Measurements from ENCODE around the gene RTN1.

Gene RTN1

GRCh38 chr14:59601056-59601455, 269.5 kb downstream of the RTN1 start:
- no peak for DNase-seq

GRCh38 chr14:59600211-59600945, 270.2 kb downstream of the RTN1 start:
- no peak for DNase-seq

- DNase-seq, result no peak
Measured at GRCh38 chr14:59595071-59595470, 275.5 kb downstream of the RTN1 start.

- DNase-seq, result no peak
Measured at GRCh38 chr14:59591641-59592370, 278.8 kb downstream of the RTN1 start.

- DNase-seq, result no peak
Measured at GRCh38 chr14:59588101-59588500, 282.5 kb downstream of the RTN1 start.

GRCh38 chr14:59585891-59586554, 284.6 kb downstream of the RTN1 start:
- DNase-seq, result no peak

GRCh38 chr14:59583755-59584154, 286.8 kb downstream of the RTN1 start:
- DNase-seq, result no peak

GRCh38 chr14:59582845-59583509, 287.6 kb downstream of the RTN1 start:
- DNase-seq, result no peak

- DNase-seq, result no peak
Measured at GRCh38 chr14:59582161-59582560, 288.4 kb downstream of the RTN1 start.

- DNase-seq, result no peak
Measured at GRCh38 chr14:59580911-59581310, 289.7 kb downstream of the RTN1 start.

- DNase-seq, result peak; percentile 95
Measured at GRCh38 chr14:59576332-59577294, 294.0 kb downstream of the RTN1 start, which contains the start of gene CCDC175. TSS of gene CCDC175 (minus strand) at chr14:59576812. CDS start at chr14:59576775, 37 bp downstream.

- DNase-seq, result peak; percentile 16
Measured at GRCh38 chr14:59570122-59570521, 300.5 kb downstream of the RTN1 start.

GRCh38 chr14:59566725-59567124, 303.9 kb downstream of the RTN1 start:
- peak; percentile 22 for DNase-seq

GRCh38 chr14:59566296-59566695, 304.3 kb downstream of the RTN1 start:
- DNase-seq, result no peak

GRCh38 chr14:59565087-59565486, 305.5 kb downstream of the RTN1 start:
- no peak for DNase-seq

GRCh38 chr14:59564366-59564765, 306.2 kb downstream of the RTN1 start:
- DNase-seq, result peak; percentile 13

- DNase-seq, result no peak
Measured at GRCh38 chr14:59547310-59547709, 323.3 kb downstream of the RTN1 start.

Data from NCI-H345 (cell line).